Fibroblast of skin of left biceps (primary cell): Measurements from ENCODE around the gene OR4K14.
"Not testable (repeated sequence)": the region's sequence is repeated elsewhere in the genome, so short reads cannot be mapped to it uniquely, and the experiment has no call there.

Experiments used
- DNase-seq, 2 experiments: peaks; one replicate each; pipeline ENCODE4 v3.0.0-alpha.2; 2013; ENCODE audit warnings: low read depth in 2 of 2

Gene OR4K14

DNA sequence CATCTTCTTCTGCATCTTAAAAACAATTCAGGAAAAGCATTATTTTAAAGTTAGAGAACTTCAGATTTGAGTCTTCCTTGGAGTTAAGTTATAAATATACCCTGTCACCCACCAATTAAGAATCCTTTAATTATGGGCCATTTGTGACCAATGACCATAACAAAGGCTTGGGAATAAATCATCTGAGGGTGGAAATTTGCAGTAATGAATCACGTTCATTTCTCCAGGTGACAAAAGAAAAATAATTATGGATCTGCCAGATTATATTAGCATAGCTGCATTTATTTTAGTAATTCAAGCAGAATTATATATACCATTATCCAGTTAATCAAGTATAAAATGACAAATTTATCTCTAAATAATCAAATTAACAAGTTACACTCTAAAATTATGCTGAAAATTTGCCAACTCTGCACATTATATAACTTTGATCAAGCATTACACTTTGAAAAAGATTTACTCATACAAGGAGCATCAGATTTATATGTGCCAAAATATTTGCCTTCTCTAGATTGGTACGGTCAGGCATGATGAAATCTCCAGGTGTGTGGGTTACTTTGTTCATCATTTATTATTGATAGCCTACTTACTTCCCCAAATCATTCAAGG is at the start of gene OR4K14:
OR4K14 (minus strand) TSS at position 51 of the 609 bp plus-strand sequence. CDS start 4,114 bp downstream, outside the sequence.
- DNase-seq, result no peak

DNA sequence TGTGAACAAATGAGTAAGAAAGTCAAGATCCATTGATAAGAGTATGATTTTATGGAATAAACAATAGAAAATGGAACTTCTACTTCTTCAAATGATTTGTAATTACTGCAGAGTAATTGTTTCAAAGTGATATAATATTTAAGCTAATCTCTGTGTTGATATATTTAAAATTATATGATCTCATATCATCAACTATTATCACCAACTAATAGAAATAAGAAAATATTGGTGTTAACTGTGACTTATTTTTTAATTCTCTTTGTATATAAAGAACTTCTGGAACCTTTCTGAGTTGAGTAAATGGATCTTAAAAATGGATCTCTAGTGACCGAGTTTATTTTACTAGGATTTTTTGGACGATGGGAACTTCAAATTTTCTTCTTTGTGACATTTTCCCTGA is 40.6 kb upstream of the OR4K14 start, which contains the start of gene OR4L1:
OR4L1 (plus strand) TSS at position 301 of the 400 bp plus-strand sequence; CDS start at position 301, 0 bp downstream.
- no peak for DNase-seq

DNA sequence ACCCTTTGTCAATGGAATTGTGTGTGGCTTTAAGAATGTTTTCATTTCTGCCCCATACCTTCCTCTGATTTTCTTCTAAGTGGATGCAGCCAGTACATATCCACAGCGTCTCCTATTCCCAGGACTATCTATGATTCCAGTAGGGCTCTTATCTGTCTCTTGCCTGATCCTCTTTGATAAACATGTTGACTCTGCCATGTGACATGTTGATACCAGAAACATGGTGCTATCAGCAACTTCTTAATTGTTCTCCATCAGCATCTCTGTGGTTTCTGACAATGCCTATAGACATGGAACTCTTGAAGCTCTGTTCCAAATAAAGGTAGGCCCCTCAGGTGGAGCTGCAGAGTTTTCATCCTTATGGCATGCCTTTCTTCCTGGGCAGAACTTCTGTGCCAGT is 29.1 kb upstream of the OR4K14 start:
- DNase-seq, result no peak

DNA sequence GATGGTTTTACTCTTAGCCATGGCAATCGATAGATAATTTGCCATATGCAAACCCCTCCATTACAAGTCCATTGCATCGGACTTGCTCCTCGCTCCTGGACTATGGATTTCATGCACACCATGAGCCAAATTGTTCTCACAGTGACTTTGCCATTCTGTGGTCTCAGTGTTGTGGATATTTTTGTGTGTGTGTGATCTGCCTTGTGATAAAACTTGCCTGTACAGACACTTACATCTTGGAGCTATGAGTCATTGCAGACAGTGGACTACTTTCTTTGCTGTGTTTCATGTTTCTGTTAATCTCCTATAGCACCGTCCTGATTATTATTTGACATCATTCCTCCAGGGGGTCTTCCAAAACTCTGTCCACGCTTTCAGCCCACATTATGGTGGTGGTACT is 25.1 kb upstream of the OR4K14 start:
- no peak for DNase-seq

- no peak for DNase-seq
Measured at GRCh38 chr14:20035938-20036337, 16.8 kb upstream of the OR4K14 start, which contains the start of gene OR4K13. Gene OR4K13, minus strand, starts transcription at chr14:20036038. Its CDS starts 1,280 bp downstream, at chr14:20034758.

- DNase-seq, result no peak
Measured at GRCh38 chr14:20035449-20035848, 16.3 kb upstream of the OR4K14 start.

GRCh38 chr14:20031058-20031457 is 12.0 kb upstream of the OR4K14 start:
- no peak for DNase-seq

- no peak for DNase-seq
Measured at GRCh38 chr14:20008156-20008555, 11.0 kb downstream of the OR4K14 start.

DNA sequence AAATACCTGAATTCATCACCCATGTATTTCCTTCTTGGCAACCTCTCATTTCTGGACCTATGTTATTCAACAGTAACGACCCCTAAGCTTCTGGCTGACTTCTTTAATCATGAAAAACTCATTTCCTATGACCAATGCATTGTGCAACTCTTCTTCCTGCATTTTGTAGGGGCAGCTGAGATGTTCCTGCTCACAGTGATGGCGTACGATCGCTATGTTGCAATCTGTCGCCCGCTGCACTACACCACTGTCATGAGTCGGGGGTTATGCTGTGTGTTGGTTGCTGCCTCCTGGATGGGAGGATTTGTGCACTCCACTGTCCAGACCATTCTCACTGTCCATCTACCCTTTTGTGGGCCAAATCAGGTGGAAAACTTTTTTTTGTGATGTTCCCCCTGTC is 16.8 kb downstream of the OR4K14 start:
- no peak for DNase-seq

GRCh38 chr14:20001863-20002262 is 17.2 kb downstream of the OR4K14 start, which contains the start of gene OR4Q2:
Gene OR4Q2, plus strand, starts transcription at chr14:20002163.
- no peak for DNase-seq

DNA sequence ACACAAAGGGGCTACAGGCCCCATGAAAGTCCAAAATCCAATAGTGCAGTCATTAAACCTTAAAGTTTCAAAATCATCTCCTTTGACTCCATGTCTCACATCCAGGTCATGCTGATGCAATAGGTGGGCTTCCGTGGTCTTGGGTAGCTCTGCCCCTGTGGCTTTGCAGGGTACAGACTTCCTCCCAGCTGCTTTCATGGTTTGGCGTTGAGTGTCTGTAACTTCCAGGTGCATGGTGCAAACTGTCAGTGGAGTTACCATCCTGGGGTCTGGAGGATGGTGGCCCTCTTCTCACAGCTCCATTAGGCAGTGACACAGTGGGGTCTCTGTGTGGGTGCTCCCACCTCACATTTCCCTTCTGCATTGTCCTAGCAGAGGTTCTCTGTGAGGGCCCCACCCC is 25.7 kb downstream of the OR4K14 start:
- DNase-seq, result no peak

GRCh38 chr14:19975291-19975690 is 43.8 kb downstream of the OR4K14 start, which contains the start of gene OR4K15:
Gene OR4K15, plus strand, starts transcription at chr14:19975591. Its CDS starts 0 bp downstream, at chr14:19975591.
- DNase-seq, result no peak

DNA sequence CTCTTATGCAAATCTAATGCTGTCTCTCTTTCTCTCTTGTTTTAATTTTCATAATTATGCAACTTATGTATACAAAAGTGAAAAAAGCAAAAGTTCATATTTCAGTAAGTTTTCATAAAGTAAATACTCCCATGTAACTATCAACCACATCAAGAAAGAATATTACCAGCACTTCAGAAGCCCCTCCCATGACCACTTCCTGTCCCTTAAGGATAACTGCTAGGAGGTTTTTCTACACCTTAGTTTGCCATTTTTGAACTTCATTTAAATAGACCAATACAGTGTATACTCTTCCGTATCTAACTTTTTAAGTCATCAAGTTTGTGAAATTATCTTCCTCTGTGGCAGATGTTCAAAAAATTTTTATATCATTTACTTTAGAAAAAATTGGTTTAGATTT is 44.3 kb downstream of the OR4K14 start:
- no peak for DNase-seq

DNA sequence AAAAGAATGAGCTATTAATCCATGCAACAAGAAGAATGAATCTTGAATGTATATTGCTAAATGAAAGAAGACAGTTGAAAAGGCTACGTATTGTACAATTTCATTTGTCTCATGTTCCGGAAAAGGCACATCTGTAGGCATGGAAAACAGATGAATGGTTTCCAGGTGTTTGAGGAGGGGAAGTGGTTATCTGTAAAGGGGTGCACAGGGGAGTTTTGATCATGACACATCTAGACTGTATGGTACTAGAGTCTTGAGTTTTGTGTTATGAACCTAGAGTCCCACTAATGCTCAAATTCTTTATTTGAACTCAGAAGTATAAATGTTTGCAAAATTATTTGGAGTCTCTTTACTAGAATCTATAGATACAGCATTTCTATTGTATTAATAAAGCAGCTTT is 49.4 kb downstream of the OR4K14 start:
- not testable (repeated sequence) for DNase-seq
